Tibial nerve (tissue), 4 donors: ENCODE measurements around the gene SMAD9. TPM values are rescaled to one million over a fixed set of nuclear protein-coding genes. Genes with fewer than 3 reads are reported as not detected.

Source experiments
- DNase-seq, 2 donors: peaks; one replicate each; pipeline ENCODE4 v3.0.0-alpha.2; 2019; ENCODE audit warnings: low spot score in 2 of 2
- H3K27ac ChIP-seq, 4 donors: fragments of 200-600 bp; sonication (generic) in 3 of 4; one replicate each; pipeline ENCODE4 v1.5.1; 2017 to 2019; ENCODE audit warnings: mild to moderate bottlenecking in 1 of 4
- H3K27me3 ChIP-seq, 2 donors: fragments of 200-600 bp; sonication (generic) in 1 of 2; one replicate each; pipeline versions ENCODE4 v1.5.1 to v1.6.0; 2017 to 2019
- H3K36me3 ChIP-seq, 3 donors: fragments of 200-600 bp; sonication (generic); one replicate each; pipeline ENCODE4 v1.5.1; 2018 to 2019
- H3K4me1 ChIP-seq, 4 donors: fragments of 200-600 bp; sonication (generic) in 3 of 4; one replicate each; pipeline ENCODE4 v1.5.1; 2017 to 2019
- H3K4me3 ChIP-seq, 4 donors: fragments of 200-600 bp; sonication (generic) in 3 of 4; one replicate each; pipeline ENCODE4 v1.5.1; 2017 to 2019; ENCODE audit warnings: mild to moderate bottlenecking in 1 of 4, moderate library complexity in 1 of 4
- H3K9me3 ChIP-seq, 4 donors: fragments of 200-600 bp; sonication (generic) in 3 of 4; one replicate each; pipeline ENCODE4 v1.5.1; 2017 to 2019
- CTCF ChIP-seq, 5 experiments: fragments of 200-600 bp in 3 of 5; fragments of 450-650 bp in 2 of 5; sonication (generic) in 3 of 5; IDR thresholded peaks; one replicate each; pipeline ENCODE4 v1.5.1; 2016 to 2019; ENCODE audit warnings: antibody characterized with exemption in 5 of 5, mild to moderate bottlenecking in 3 of 5, moderate library complexity in 2 of 5
- EP300 ChIP-seq, 2 donors: sonication (generic); formaldehyde crosslinking; IDR thresholded peaks; one replicate each; pipeline ENCODE4 v1.6.1; 2017; ENCODE audit warnings: antibody characterized with exemption in 2 of 2, mild to moderate bottlenecking in 1 of 2
- POLR2A ChIP-seq, 2 donors: fragments of 450-650 bp; IDR thresholded peaks; one replicate each; pipeline ENCODE4 v1.6.1; 2017; ENCODE audit warnings: antibody characterized with exemption in 2 of 2, mild to moderate bottlenecking in 2 of 2, moderate library complexity in 2 of 2
- WGBS, 2 donors: methylation state at CpG; one replicate each; pipeline ENCODE4 v1.1.5; 2018; 5-methylcytosine and 5-hydroxymethylcytosine counted together
- total RNA-seq, 4 donors: library from RNA; depleted of rRNA; stranded (reverse); fragments of >200 nt; gene quantifications; one replicate each; pipeline ENCODE4 v1.1.0, GENCODE V29; 2016

Gene SMAD9
- total RNA-seq, 4 donors from 2014 or later, result 13.8 to 20.4 (median 15.8) TPM

- no peak overlapping the region for H3K4me3 ChIP-seq
- TF ChIP-seq POLR2A (IDR thresholded peaks at IDR 0.05), result no peak
- 93% methylated on average over 4 of the region's 4 CpGs for WGBS, 2 donors
- H3K4me1 ChIP-seq, result peaks cover 0 to 15% (median 0%) of the 10 kb centered on the region in 4 donors
- H3K27me3 ChIP-seq, result no peaks in the 10 kb centered on the region
- no peaks in the 10 kb centered on the region for H3K9me3 ChIP-seq
- H3K36me3 ChIP-seq, result no peaks in the 10 kb centered on the region
- H3K27ac ChIP-seq, result no peak overlapping the region
- no peak for DNase-seq
Observed at GRCh38 chr13:36914648-36915047, 5.4 kb downstream of the SMAD9 start.

- H3K9me3 ChIP-seq, result no peaks in the 10 kb centered on the region
- no peak overlapping the region for H3K27ac ChIP-seq
- no peaks in the 10 kb centered on the region for H3K36me3 ChIP-seq
- TF ChIP-seq CTCF (IDR thresholded peaks at IDR 0.05), result no peak
- no peak for TF ChIP-seq EP300 (IDR thresholded peaks at IDR 0.05)
- TF ChIP-seq POLR2A (IDR thresholded peaks at IDR 0.05), result no peak
- H3K27me3 ChIP-seq, result no peaks in the 10 kb centered on the region
- peaks cover 0 to 14% (median 0%) of the 10 kb centered on the region in 4 donors for H3K4me1 ChIP-seq
- DNase-seq, result no peak
- H3K4me3 ChIP-seq, result no peak overlapping the region
Observed at GRCh38 chr13:36913463-36913862, 6.6 kb downstream of the SMAD9 start.

DNA sequence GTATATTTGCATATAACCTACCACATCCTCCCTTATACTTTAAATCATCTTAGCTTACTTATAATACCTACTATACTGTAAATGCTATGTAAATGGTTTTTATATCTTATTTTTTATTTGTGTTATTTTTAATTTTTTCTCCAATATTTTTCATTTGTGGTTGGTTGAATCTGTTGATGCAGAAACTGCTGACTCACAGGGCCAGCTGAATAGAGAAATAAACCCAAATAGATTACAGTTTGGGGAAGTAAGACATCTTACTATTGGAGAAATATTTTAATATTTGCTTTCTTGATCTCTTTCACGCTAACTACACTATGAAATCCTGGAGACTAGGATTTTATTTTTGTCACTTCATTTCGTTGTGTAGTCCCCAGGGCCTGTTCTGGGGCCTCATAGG is 7.1 kb downstream of the SMAD9 start:
- H3K4me3 ChIP-seq, result no peak overlapping the region
- no peaks in the 10 kb centered on the region for H3K36me3 ChIP-seq
- H3K27ac ChIP-seq, result no peak overlapping the region
- no peaks in the 10 kb centered on the region for H3K9me3 ChIP-seq
- H3K4me1 ChIP-seq, result peaks cover 0 to 9% (median 0%) of the 10 kb centered on the region in 4 donors
- DNase-seq, result no peak
- TF ChIP-seq POLR2A (IDR thresholded peaks at IDR 0.05) (no peak), CTCF (IDR thresholded peaks at IDR 0.05) (no peak), EP300 (IDR thresholded peaks at IDR 0.05) (no peak)
- WGBS, 2 donors, result 68 to 71% methylated on average over 2 of the region's 2 CpGs
- H3K27me3 ChIP-seq, result no peaks in the 10 kb centered on the region

- Histone ChIP-seq H3K4me3 (no peak overlapping the region), H3K27ac (no peak overlapping the region)
- no peak for TF ChIP-seq POLR2A (IDR thresholded peaks at IDR 0.05)
- no peak for TF ChIP-seq CTCF (IDR thresholded peaks at IDR 0.05)
- no peak for TF ChIP-seq EP300 (IDR thresholded peaks at IDR 0.05)
Observed at GRCh38 chr13:36912369-36912768, 7.7 kb downstream of the SMAD9 start.

GRCh38 chr13:36910545-36910944 is 9.5 kb downstream of the SMAD9 start:
- Histone ChIP-seq H3K4me1 (no peaks in the 10 kb centered on the region), H3K4me3 (no peak overlapping the region), H3K27ac (no peak overlapping the region), H3K27me3 (no peaks in the 10 kb centered on the region), H3K36me3 (peaks cover 0 to 4% (median 0%) of the 10 kb centered on the region in 3 donors), H3K9me3 (no peaks in the 10 kb centered on the region)
- WGBS, 2 donors, result 100% methylated on average over 1 of the region's 1 CpG
- no peak for TF ChIP-seq POLR2A (IDR thresholded peaks at IDR 0.05)
- DNase-seq, result no peak

More at GRCh38 chr13:36912369-36912768, 7.7 kb downstream of the SMAD9 start:
- DNase-seq, result no peak
- H3K36me3 ChIP-seq, result peaks cover 0 to under 1% (median 0%) of the 10 kb centered on the region in 3 donors
- H3K27me3 ChIP-seq, result no peaks in the 10 kb centered on the region
- peaks cover 0 to 3% (median 0%) of the 10 kb centered on the region in 4 donors for H3K4me1 ChIP-seq
- H3K9me3 ChIP-seq, result no peaks in the 10 kb centered on the region

GRCh38 chr13:36907821-36908220 is 12.2 kb downstream of the SMAD9 start:
- no peaks in the 10 kb centered on the region for H3K4me1 ChIP-seq
- peaks cover 0 to 4% (median 0%) of the 10 kb centered on the region in 3 donors for H3K36me3 ChIP-seq
- TF ChIP-seq CTCF (IDR thresholded peaks at IDR 0.05) (no peak), POLR2A (IDR thresholded peaks at IDR 0.05) (no peak), EP300 (IDR thresholded peaks at IDR 0.05) (no peak)
- H3K9me3 ChIP-seq, result no peaks in the 10 kb centered on the region
- H3K27me3 ChIP-seq, result no peaks in the 10 kb centered on the region
- no peak overlapping the region for H3K4me3 ChIP-seq
- DNase-seq, result no peak
- 90 to 93% methylated on average over 2 of the region's 2 CpGs for WGBS, 2 donors
- H3K27ac ChIP-seq, result no peak overlapping the region
